ENCODE data around the gene REEP1. TPM values are rescaled to one million over a fixed set of nuclear protein-coding genes. Genes with fewer than 3 reads are reported as not detected.

Gene REEP1
- total and polyA plus RNA-seq, 2 of the 13 experiments (the other 11 are each of a cell fraction or from before 2014, with no cell fraction given) = 0.27 TPM; not detected in 1

- TF ChIP-seq MAZ (IDR thresholded peaks at IDR 0.05; ENCODE audit: borderline replicate concordance, low read depth, low read length) (peak; percentile 81; the same call in 1 of the 2 replicates), MAZ (CRISPR knock-in tag; IDR thresholded peaks at IDR 0.05; ENCODE audit: low read depth) (no peak), ADNP (CRISPR knock-in tag; IDR thresholded peaks at IDR 0.05) (no peak), RNF2 (conservative IDR thresholded peaks at IDR 0.05; ENCODE audit: low read depth) (no peak), JUND (CRISPR knock-in tag; IDR thresholded peaks at IDR 0.05) (no peak), TMF1 (CRISPR knock-in tag; IDR thresholded peaks at IDR 0.05; ENCODE audit: low read depth) (no peak), SNAI1 (CRISPR knock-in tag; IDR thresholded peaks at IDR 0.05; ENCODE audit: borderline replicate concordance) (no peak), SKIL (CRISPR knock-in tag; IDR thresholded peaks at IDR 0.05; ENCODE audit: borderline replicate concordance) (no peak), MXI1 (IDR thresholded peaks at IDR 0.05; ENCODE audit: borderline replicate concordance, low read depth, low read length) (no peak), MNT (IDR thresholded peaks at IDR 0.05) (no peak), FOXK2 (IDR thresholded peaks at IDR 0.05) (no peak), KDM6A (CRISPR knock-in tag; IDR thresholded peaks at IDR 0.05; ENCODE audit: low read depth) (no peak), ZUFSP (CRISPR knock-in tag; IDR thresholded peaks at IDR 0.05; ENCODE audit: borderline replicate concordance) (no peak), SP2 (CRISPR knock-in tag; IDR thresholded peaks at IDR 0.05) (no peak), ZNF678 (CRISPR knock-in tag; IDR thresholded peaks at IDR 0.05) (no peak), EZH2 (conservative IDR thresholded peaks at IDR 0.05; ENCODE audit: low read depth, low read length) (no peak), ZNF24 (IDR thresholded peaks at IDR 0.05) (no peak)
- TF ChIP-seq, protein P1, sequence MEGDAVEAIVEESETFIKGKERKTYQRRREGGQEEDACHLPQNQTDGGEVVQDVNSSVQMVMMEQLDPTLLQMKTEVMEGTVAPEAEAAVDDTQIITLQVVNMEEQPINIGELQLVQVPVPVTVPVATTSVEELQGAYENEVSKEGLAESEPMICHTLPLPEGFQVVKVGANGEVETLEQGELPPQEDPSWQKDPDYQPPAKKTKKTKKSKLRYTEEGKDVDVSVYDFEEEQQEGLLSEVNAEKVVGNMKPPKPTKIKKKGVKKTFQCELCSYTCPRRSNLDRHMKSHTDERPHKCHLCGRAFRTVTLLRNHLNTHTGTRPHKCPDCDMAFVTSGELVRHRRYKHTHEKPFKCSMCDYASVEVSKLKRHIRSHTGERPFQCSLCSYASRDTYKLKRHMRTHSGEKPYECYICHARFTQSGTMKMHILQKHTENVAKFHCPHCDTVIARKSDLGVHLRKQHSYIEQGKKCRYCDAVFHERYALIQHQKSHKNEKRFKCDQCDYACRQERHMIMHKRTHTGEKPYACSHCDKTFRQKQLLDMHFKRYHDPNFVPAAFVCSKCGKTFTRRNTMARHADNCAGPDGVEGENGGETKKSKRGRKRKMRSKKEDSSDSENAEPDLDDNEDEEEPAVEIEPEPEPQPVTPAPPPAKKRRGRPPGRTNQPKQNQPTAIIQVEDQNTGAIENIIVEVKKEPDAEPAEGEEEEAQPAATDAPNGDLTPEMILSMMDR (CRISPR knock-in tag; IDR thresholded peaks at IDR 0.05) = peak; percentile 72
- TF ChIP-seq, protein P2, sequence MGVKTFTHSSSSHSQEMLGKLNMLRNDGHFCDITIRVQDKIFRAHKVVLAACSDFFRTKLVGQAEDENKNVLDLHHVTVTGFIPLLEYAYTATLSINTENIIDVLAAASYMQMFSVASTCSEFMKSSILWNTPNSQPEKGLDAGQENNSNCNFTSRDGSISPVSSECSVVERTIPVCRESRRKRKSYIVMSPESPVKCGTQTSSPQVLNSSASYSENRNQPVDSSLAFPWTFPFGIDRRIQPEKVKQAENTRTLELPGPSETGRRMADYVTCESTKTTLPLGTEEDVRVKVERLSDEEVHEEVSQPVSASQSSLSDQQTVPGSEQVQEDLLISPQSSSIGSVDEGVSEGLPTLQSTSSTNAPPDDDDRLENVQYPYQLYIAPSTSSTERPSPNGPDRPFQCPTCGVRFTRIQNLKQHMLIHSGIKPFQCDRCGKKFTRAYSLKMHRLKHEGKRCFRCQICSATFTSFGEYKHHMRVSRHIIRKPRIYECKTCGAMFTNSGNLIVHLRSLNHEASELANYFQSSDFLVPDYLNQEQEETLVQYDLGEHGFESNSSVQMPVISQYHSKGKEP (CRISPR knock-in tag; IDR thresholded peaks at IDR 0.05) = no peak
- TF ChIP-seq, protein P3, sequence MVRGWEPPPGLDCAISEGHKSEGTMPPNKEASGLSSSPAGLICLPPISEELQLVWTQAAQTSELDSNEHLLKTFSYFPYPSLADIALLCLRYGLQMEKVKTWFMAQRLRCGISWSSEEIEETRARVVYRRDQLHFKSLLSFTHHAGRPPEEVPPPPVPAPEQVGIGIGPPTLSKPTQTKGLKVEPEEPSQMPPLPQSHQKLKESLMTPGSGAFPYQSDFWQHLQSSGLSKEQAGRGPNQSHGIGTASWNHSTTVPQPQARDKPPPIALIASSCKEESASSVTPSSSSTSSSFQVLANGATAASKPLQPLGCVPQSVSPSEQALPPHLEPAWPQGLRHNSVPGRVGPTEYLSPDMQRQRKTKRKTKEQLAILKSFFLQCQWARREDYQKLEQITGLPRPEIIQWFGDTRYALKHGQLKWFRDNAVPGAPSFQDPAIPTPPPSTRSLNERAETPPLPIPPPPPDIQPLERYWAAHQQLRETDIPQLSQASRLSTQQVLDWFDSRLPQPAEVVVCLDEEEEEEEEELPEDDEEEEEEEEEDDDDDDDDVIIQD (CRISPR knock-in tag; IDR thresholded peaks at IDR 0.05; ENCODE audit: low read depth) = no peak
These were observed 30.9 kb upstream of the REEP1 start (continued) for GRCh38 chr2:86368161-86368824.
